Stimulated activated CD8-positive, alpha-beta memory T cell treated with anti-CD3 and anti-CD28 coated beads, Interleukin-12 subunit alpha, Interleukin-12 subunit beta, amount 100 ng/mL, for 24 hours (primary cell): ENCODE measurements around the gene VPS37B.

Source experiments
- DNase-seq: peaks from one replicate; pipeline ENCODE4 v3.0.0-alpha.2; 2020; ENCODE audit errors: extremely low read depth

Gene VPS37B

GRCh38 chr12:122865268-122866231 lies 30.4 kb downstream of the VPS37B start:
- no peak for DNase-seq

- no peak for DNase-seq
Observed at GRCh38 chr12:122864894-122865253, 31.1 kb downstream of the VPS37B start.

GRCh38 chr12:122862872-122863701 lies 32.8 kb downstream of the VPS37B start:
- no peak for DNase-seq

GRCh38 chr12:122862110-122862634 lies 33.8 kb downstream of the VPS37B start:
- DNase-seq = no peak

- no peak for DNase-seq
Observed at GRCh38 chr12:122861587-122861970, 34.3 kb downstream of the VPS37B start.

DNA sequence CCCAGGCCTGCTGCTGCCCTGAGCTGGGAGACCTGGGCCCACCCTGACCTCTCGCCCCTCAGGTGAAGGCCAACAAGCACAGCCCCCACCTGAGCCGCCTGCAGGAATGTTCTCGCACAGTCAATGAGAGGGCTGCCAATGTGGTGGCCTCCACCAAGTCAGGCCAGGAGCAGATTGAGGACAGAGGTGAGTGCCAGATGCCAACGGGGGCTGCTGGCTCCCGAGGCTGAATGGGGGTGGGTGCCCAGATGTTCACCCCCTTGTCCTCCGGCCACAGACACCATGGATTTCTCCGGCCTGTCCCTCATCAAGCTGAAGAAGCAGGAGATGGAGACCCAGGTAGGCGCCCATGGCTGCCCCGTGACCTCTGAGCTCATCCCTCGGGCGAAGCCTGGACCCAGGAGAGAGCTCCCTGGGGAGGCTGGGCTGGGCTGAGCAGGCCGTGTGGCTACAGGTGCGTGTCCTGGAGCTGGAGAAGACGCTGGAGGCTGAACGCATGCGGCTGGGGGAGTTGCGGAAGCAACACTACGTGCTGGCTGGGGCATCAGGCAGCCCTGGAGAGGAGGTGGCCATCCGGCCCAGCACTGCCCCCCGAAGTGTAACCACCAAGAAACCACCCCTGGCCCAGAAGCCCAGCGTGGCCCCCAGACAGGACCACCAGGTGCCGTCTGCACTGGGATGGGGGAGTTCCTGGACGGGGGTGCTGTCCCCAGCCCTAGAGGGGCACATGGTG lies 34.9 kb downstream of the VPS37B start:
- no peak for DNase-seq

- DNase-seq = no peak
Observed at GRCh38 chr12:122860040-122860853, 35.7 kb downstream of the VPS37B start.

DNA sequence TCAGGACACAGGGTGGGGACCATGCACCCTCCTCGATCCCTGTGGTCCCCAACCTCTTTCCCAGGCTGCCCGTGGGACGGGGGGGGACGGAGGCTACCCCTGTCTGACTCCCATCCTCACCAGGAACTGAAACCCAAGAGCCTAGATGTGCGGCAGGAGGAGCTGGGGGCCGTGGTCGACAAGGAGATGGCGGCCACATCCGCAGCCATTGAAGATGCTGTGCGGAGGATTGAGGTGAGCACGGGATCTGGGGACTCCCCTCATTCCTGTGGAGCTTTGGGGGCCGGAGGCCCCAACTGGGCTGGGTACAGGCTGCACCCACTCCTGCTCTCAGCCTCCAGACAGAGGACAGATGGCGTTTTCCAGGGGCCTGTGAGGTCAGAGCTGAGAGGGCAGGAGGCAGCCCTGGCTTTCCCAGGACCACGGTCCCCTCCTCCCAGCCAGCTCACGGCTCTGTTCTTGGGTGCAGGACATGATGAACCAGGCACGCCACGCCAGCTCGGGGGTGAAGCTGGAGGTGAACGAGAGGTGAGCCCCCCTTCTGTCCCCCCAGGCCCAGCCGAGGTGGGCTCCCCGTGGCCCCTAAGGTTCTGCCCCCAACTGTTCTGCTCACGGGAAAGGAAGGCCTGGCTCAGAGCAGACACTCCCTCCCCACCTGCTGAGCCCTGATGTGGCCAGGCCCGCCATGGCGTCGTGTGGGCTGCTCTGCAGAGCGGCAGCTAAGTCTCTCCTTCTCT lies 36.5 kb downstream of the VPS37B start:
- no peak for DNase-seq

- DNase-seq = no peak
Observed at GRCh38 chr12:122858591-122859302, 37.2 kb downstream of the VPS37B start.

DNA sequence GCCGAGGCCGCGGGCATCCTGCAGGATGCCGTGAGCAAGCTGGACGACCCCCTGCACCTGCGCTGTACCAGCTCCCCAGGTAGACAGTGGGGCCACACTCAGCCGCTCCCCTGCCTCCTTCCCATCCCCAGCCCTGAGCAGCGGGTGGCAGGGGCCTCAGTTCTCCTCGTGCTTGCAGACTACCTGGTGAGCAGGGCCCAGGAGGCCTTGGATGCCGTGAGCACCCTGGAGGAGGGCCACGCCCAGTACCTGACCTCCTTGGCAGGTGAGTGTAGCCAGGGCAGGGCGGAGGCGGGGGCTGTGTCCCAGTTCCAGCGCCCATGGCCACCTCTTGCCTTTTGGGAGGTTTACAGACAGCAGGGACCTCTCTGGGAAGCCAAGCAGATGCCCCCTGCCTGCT lies 37.8 kb downstream of the VPS37B start:
- DNase-seq = no peak

- no peak for DNase-seq
Observed at GRCh38 chr12:122856999-122857671, 38.8 kb downstream of the VPS37B start.

DNA sequence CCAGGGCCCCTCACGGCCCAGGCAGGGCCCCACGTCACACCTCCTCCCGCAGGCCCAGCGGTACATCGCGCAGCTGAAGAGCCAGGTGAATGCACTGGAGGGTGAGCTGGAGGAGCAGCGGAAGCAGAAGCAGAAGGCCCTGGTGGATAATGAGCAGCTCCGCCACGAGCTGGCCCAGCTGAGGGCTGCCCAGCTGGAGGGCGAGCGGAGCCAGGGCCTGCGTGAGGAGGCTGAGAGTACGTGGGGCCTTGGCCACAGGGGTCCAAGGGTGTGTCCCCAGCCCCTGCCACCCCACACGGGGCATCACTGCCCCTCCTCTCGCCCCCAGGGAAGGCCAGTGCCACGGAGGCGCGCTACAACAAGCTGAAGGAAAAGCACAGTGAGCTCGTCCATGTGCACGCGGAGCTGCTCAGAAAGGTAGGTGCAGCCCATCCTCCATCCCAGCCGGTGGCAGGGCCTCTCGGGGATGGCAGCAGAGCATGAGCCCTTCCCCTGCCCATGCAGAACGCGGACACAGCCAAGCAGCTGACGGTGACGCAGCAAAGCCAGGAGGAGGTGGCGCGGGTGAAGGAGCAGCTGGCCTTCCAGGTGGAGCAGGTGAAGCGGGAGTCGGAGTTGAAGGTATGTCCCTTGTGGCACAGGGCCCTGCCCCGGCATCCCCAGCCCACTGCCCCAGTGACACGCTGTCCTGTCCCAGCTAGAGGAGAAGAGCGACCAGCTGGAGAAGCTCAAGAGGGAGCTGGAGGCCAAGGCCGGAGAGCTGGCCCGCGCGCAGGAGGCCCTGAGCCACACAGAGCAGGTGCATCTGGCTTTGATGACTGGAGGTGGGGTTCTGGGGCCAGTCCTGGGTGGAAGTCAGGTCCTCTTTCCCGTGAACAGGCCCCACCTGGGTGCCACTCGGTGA lies 39.7 kb downstream of the VPS37B start:
- DNase-seq = no peak

GRCh38 chr12:122855071-122855829 lies 40.7 kb downstream of the VPS37B start:
- no peak for DNase-seq

- DNase-seq = no peak
Observed at GRCh38 chr12:122854554-122854953, 41.4 kb downstream of the VPS37B start.

DNA sequence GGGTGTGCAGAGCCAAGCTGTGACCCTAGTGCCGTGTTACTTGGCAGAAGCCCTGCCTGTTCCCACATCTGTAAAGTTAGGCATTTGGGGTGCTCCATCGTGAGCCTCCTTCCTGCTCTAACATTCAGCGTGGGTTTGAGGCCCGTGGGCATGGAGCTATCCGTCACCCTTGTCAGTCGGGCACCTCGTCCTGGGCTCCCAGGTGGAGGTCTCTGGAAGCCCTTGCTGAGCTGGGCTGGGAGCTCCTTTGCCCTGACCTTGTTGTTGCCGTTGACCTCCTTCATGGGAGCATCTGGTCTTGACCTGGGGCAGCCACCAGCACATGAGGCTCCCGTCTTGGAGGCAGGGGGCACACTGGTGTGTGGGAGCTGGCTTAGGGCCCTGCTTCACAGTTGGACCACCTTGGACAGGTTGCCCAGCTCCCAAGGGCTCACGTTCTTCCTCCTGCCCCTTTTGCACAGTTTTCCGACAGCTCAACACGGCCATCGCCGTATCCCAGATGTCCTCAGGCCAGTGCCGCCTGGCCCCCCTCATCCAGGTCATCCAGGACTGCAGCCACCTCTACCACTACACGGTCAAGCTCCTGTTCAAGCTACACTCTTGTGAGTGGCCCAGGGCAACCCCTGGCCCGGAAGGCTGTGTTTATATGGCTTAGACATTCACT lies 42.2 kb downstream of the VPS37B start:
- DNase-seq = no peak
